NOMO-1 (cell line): ENCODE results near the gene SLC38A10.

Source experiments
- DNase-seq, 2 experiments: peaks; one replicate each; lab custom pipeline; 2025; ENCODE audit not compliant: unreplicated experiment in 2 of 2; lab: John Stamatoyannopoulos, UW

The SLC38A10 gene

GRCh38 chr17:81300586-81301155, 5.6 kb upstream of the SLC38A10 start:
- no peak for DNase-seq

GRCh38 chr17:81299846-81300585, 4.9 kb upstream of the SLC38A10 start:
- DNase-seq = no peak

- DNase-seq = no peak
Measured at GRCh38 chr17:81298991-81299738, 4.1 kb upstream of the SLC38A10 start.

GRCh38 chr17:81298325-81298990, 3.4 kb upstream of the SLC38A10 start:
- DNase-seq = no peak

GRCh38 chr17:81295676-81296381, 722 bp upstream of the SLC38A10 start:
- DNase-seq = peak; percentile 57 to 61

- DNase-seq = no peak
Measured at GRCh38 chr17:81294512-81295030, 536 bp downstream of the SLC38A10 start.

GRCh38 chr17:81292450-81292849, 2.7 kb downstream of the SLC38A10 start:
- no peak for DNase-seq

GRCh38 chr17:81291662-81292061, 3.4 kb downstream of the SLC38A10 start:
- DNase-seq = peak in 1 of 2 experiments; percentile 32

- DNase-seq = no peak
Measured at GRCh38 chr17:81290230-81290629, 4.9 kb downstream of the SLC38A10 start.

GRCh38 chr17:81289627-81290026, 5.5 kb downstream of the SLC38A10 start:
- no peak for DNase-seq

- no peak for DNase-seq
Measured at GRCh38 chr17:81288715-81289114, 6.4 kb downstream of the SLC38A10 start.

- DNase-seq = no peak
Measured at GRCh38 chr17:81287741-81288430, 7.2 kb downstream of the SLC38A10 start.

GRCh38 chr17:81287152-81287551, 8.0 kb downstream of the SLC38A10 start:
- DNase-seq = no peak

GRCh38 chr17:81286491-81287145, 8.5 kb downstream of the SLC38A10 start:
- no peak for DNase-seq

- DNase-seq = no peak
Measured at GRCh38 chr17:81285894-81286293, 9.2 kb downstream of the SLC38A10 start.

GRCh38 chr17:81285179-81285878, 9.8 kb downstream of the SLC38A10 start:
- peak; percentile 70 to 71 for DNase-seq

- no peak for DNase-seq
Measured at GRCh38 chr17:81282876-81283275, 12.2 kb downstream of the SLC38A10 start.

- DNase-seq = no peak
Measured at GRCh38 chr17:81282141-81282540, 13.0 kb downstream of the SLC38A10 start.

GRCh38 chr17:81280571-81280970, 14.5 kb downstream of the SLC38A10 start:
- no peak for DNase-seq
